ENCODE measurements around the gene GPS1.

The GPS1 gene

DNA sequence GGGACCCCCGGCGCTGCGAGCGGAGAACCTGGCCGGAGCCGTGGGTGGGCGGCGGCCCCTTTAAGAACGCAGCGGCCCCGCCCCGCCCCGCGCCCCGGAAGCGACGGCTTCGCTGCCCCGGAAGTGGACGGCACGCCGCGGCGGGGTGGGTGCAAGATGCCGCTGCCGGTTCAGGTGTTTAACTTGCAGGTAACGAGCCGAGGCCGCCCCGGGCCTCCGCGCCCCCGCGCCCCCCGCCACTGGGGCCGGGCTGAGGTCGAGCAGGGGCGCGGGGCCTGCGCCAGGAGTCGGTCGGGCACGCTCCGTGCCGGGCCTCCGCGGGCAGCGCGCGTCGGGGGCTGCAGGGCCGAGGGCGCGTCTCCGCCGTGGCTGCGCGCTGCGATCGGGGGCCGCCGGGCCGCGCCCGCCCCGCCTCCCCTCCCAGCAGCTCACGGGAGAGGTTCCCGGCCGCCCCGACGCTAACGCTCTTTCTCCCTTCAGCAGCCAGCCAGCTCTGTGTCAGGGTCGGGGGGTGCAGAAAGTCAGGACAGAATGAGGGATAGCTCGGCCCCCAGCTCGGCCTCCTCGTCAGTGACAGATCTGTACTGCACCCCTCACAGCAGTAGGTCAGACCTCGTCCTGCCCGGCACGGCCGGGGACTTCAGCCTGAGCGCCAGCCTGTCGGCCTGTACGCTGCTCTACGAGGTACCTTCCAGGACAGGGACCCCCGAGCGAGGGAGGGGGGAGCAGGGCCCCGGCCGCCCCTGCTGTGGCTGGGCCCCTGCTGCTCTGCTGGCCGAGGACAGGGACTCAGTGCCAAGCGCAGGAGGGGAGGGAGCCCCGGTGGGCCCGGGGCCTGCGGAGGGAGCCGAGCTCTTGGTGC lies at the start of gene GPS1, which contains the start of gene RFNG:
Gene GPS1, plus strand, starts transcription at position 123 of the 862 bp plus-strand sequence. Its CDS starts 34 bp downstream, at position 157.
Gene RFNG, minus strand, starts transcription at position 36 of the 862 bp plus-strand sequence. CDS start 45 bp downstream, outside the sequence.
- DNase-seq (ENCODE audit: low spot score), result peak; percentile 88

DNA sequence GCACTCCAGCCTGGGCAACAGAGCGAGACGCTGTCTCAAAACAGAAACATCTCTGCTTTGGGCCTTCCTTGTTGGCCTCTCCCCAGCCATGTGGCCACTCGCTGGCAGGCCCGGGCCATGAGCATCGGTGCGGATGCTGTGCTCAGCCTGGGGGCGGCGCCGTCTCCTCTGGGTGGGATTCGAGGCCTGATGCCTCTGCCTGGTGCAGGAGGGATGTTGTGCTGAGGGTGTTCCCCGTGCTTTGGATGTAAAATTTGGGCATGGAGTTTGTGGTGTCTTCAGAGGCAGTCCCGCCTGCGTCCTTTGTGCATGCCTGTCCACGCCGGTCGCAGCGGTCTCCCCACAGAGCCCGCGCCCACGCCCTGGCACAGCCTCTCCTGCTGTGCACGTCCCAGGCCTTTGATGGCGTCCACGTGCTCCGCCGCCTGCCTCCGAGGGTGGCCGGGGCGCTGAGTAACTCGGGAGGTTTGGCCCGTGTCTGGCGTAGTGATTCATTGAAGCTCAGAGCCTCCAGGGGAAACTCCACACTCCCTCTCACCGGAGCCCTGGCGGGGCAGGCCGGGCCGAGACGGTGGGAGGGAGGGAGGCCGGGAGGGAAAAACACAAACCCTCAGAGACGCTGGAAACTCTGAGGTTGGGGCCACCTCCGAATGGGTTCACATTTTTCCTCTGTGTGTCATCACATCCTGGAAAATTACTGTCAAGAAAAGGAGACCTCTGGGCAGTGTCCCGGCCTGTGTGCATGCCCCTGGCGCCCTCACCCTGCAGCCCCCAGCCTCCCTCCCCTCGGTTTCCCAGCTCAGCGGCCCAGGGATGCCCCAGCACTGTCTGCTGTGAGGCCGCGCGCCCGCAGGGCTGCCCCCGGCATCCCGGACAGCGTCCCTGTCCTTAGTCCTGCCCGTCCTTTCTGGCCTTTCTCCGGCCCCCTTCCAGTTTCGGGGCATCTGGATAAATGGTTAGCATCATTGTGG lies 48.0 kb upstream of the GPS1 start:
- no peak for DNase-seq (ENCODE audit: low spot score)

DNA sequence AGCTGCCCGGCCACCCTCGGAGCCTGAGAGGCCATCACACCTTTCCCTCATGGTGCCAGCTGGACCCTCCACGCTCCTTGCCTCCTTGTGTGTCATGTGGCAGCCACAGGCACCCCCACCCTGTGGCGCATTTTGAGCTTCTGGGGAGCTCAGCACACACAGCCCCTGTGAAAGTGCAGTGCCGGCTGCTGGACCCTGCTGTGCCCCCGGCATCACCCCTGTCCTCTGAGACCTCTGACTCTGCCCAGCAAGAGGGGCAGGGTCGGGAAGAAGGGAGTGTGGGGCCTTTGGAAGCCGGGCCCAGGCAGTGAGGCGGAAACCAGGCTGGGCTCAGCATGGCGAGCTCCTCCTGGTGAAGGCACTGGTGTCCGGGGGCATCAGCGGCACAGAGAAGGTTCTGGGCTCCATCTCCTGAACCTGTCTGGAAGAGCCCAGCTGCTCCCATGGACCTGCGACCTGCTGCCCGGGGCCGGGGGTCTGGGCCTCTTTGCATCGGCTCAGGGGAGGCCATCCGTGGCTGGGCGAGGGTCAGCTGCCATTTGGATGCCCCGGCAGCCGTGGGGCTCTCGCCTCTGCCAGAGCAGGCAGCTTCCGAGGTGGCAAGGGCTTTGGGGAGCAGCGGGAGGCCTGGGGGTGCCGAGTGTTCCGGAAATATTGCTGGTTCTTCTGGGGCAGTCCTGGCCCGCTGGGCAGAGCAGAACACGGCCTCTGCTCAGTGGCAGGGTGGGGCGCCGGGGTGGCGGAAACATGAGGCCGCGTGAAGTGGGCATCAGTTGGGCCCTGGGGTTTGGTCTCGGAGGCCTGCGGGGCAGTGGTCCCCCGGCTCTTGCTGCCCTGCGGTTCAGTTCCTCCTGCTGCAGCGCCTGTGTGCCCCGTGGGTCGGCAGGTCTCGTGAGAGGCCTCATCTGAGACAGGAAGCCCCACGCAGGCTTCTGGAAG lies 46.9 kb upstream of the GPS1 start:
- DNase-seq (ENCODE audit: low spot score), result no peak

DNA sequence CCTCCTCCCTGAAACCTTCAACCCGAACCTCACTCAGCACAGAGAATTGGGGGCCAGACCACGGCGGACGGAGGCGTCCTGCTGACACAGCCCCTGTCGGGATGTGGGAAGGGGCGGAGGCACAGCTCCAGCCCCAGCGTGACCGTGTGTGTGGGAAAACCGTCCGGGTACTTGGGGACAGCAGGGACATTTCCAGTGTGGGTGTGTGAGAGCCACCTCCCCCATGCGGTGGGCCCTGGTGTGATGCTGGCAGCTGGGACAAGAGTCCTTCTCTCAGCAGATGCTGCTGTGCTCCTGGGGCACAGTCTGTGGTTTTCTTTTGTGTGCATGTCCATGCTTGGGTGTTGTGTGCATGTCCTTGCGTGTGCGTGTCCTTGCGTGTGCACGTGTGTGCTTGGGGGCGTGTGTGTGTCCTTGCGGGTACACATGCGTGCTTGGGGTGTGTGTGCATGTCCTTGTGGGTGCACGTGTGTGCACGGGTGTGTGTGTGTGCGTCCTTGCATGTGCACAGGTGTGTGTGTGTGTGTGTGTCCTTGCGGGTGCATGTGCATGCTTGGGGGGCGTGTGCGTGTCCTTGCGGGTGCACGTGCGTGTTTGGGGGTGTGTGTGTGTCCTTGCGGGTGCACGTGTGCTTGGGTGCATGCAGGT lies 45.9 kb upstream of the GPS1 start:
- no peak for DNase-seq (ENCODE audit: low spot score)

DNA sequence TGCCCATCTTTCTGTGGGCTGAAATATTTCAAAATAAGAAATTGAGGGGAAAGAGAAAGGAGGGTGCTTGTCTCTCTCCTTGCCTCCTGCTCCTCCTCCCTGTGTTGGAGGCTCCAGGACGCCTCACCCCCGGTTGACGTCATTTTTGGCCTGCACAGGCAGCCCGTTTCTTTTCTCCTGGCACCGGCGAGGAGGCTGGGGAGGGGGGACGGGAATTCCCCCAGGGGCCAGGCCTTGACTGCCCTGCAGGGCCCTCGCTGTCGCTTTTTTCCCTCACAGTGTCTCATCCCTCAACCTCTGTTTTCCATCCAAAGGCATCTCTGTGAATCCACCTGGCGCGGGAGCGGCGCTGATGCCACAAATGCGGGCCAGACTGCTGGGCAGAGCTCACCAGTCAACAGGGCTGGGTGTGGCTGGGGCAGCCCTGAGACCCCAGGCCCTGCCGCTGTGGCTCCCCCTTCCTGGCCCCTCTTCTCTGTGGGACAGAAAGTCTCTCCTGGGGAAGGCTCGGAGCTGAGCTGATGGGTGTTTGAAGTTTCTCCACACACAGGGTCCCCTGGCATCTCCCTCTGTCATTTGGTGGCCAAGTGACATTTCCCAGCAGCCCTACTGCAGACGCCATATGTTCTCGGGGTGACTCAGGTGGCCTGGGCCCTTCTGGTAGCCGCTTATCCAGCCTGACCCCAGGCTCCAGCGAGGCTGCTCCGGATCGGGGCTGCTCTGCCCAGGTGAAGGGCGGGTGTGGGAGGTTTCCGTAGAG lies 45.0 kb upstream of the GPS1 start:
- no peak for DNase-seq (ENCODE audit: low spot score)

DNA sequence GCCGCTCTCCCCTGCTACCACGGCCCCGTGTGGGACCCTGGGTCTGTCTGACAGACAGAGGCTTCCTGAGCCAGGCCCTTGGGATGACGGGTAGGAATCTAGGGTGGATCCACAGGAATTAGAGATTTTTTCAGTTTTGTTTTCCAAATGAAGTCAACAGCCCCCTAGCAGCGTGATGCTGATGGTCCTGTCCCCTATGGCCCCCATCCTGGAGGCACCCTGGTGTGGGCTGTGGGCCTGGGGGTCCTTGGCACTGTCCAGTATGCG lies 44.5 kb upstream of the GPS1 start:
- DNase-seq (ENCODE audit: low spot score), result no peak

DNA sequence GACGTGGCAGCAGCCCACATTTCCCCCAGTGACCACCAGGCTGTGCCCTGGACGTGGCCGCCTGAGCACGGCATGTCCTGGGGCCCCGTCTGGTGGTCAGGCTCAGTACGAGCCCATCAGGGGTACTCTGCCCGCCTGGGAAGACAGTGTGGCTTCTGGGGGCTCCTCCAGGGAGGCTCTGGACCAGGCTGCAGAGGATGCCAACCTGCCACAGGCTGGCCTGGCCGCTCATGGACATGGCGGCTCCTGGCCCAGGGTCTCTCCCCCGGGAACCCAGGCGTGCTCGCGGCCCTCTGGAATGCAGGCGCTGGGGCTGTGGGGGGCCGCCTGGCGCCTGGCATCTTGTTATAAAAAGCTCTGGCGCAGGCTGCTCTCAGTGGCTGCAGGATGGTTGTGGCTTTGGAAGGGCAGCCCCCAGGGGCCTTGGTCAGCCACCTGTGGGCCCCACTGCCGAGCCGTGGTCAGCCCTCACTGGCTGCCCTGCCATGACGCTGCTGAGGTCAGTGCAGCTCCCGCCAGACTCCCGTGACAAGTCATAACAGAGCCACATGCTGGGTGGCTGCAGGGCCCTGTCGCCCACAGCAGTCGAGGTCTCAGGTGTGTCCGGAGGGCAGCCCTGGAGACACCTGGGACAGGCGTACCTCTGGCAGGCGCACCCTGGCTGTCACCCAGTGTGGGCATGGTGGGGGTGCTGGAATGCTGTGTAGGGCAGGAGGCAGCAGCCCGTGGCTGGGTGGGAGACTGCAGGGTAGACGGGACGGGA lies 44.0 kb upstream of the GPS1 start:
- no peak for DNase-seq (ENCODE audit: low spot score)

DNA sequence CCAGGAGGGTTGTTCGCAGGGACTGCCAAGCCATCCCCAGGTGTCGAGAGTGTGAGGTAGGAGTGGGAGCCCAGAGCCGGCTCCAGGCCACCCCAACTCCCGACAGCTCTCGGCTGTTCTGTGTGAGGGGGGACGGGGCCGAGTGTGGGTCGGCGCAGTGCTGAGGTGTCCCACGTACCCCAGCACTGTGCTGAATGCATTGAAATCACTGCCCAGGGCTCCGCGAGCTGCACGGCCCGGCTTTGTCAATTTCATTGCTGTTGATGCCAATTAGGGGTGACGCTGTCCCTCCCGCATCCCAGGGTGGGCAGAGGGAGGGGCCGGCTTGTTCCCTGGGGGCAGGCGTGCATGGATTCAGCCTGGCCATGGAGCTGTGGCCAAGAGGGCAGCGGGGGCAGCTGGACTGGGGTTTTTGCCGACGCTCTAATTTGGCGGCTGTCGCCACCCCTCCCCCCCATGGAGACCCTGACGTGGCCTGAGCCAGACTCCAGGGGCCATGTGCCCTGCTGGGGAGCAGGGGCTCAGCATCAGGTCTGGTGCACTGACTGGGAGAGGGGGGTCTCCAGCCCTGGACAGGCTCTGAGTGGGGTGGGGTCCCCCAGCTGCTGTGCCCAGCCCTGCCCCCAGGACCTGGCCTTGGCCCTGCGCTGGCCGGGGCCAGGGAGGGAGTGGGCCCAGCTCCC lies 43.3 kb upstream of the GPS1 start:
- no peak for DNase-seq (ENCODE audit: low spot score)

DNA sequence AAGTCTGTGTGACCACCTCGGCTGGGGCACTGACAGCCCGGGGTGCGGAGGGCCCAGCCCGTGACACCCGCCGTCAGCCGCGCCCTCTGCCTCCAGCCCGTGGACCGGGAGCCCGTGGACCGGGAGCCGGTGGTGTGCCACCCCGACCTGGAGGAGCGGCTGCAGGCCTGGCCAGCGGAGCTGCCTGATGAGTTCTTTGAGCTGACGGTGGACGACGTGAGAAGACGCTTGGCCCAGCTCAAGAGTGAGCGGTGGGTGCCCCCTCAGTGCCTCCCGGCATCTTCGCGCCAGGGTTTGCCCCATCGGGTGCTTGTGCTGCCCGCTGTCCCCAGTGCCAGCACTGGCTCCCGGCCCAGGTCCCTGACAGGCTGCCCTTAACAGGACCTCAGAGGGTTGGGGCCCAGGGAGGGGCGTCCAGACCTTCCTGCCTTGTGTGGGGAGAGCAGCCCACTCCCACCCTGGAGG lies 42.7 kb upstream of the GPS1 start:
- DNase-seq (ENCODE audit: low spot score), result no peak

DNA sequence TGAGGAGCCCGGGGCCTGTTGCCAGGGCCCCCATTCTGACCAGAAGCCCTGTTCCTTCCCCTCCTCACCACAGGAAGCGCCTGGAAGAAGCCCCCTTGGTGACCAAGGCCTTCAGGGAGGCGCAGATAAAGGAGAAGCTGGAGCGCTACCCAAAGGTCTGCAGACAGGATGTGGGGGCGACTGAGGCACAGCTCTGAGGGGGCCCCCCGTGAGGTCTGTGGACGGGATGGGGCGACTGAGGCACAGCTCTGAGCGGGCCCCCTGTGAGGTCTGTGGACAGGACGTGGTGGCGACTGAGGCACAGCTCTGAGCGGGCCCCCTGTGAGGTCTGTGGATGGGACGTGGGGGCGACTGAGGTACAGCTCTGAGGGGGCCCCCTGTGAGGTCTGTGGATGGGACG lies 42.3 kb upstream of the GPS1 start:
- no peak for DNase-seq (ENCODE audit: low spot score)

DNA sequence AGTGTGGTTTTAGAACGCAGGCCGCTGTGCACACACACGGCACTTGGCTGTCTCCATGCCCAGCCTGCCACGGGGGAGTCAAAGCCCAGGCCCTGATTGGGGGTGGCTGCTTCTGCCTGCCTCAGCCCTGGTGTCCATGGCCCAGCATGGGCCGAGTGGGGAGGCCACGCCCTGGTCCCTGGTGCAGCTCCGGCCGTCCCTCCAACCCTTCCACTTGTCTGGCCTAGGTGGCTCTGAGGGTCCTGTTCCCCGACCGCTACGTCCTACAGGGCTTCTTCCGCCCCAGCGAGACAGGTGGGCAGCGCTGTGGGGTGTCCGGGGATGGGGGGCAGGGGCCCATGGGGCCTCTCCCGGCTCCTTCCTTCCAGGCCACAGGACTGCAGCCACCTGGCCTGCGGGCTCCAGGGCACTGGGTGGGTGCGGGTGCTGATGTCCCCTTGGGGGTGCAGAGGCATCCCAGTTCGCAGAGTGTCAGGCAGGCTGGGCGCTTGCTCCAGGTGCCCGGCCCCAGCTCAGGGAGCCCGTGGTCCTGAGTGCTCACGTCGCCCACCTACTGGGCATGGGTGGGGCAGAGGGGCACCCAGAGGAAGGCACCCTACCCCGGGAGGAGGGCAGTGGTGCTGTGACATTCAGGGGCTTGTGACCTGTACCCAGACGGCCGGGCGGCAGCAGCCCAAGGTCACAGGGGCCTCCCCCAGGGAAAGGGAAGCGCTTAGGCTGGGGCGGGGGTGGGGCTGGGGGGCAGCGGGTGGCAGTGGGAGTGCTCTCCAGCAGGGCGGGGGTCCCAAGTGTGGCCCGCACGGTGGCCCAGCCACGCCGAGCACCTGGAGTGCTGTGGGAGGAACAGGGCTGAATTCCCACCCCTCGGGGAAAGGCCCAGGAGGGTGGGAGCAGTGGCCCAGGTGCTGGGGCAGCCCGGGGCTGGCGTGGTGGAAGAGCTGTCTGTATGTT lies 40.8 kb upstream of the GPS1 start:
- DNase-seq (ENCODE audit: low spot score), result no peak

DNA sequence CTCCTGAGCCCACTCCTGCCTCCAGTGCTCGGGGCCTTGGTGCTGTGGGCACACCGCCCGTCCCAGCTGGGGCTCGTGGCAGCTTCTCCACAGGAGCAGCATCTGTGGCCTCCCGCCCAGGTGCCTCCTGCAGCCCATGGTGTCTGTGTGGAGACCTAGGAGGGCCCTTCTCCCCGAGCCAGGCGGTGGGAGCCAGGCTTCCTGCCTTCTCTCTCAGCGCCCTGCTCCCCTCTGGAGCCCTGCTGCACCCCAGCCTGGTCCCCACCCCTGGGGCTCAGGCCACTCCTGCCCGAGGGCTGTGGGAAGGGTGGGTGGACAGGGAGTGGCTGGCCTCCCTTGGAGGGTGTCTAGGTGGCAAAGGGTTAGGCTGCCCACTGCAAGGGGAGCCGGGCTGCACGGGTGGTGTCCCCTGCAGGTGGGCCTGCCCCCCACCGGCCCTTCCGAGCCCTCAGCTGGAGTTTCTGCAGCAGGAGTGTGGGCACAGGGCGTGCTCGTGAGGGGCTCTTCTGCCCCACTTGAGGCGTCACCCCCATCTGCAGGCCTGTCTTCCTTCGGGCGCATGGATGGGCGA lies 40.0 kb upstream of the GPS1 start:
- no peak for DNase-seq (ENCODE audit: low spot score)

DNA sequence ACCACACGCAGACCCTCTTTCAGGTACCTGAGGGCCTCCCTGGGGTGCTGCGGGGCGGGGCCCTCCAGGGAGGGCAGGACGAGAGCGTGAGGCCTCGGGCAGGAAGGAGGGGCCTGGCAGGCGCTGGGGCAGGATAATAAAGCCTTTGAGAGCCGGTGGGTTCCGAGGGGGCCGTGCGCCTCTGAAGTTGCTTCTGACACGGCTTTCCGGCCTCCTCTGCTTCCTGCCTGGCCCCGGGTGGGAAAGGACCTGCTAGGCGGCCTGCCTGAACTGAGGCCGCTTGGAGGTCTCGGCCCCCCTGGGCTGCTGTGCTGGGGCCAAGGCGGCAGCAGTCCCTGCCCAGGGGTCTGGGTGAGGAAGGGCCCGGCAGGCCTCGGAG lies 39.4 kb upstream of the GPS1 start:
- no peak for DNase-seq (ENCODE audit: low spot score)

DNA sequence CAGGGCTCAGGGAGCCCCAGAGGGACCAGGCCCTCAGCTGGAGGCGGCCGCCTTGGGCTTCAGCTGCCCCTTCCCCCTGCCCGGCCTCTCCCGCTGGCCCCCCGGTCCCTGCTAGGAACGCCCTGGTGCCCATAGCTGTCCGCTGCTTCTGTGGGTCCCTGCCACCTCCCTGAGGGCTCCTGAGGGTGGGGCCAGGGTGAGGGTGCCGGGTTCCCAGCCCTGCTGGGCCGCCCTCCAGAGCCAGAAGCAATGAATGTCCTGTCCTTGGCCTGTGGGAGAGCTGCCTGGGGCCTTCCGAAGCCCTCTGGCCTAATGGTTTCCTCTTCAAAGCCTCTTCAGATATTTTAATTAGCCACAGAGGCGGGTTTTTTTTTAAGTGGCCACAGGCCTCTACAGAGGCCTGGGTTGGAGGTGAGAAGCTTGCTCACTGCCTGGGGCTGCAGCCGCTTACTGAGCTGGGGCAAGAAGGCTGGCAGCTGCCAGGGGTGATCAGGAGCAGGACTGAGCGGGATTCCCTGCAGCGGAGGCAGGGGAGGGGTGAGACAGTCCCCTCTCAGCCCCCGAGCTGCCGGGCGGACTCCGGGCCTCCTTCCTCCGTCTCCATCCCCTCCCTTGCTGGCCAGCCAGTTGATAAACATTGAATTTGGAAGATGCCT lies 38.9 kb upstream of the GPS1 start:
- DNase-seq (ENCODE audit: low spot score), result no peak

DNA sequence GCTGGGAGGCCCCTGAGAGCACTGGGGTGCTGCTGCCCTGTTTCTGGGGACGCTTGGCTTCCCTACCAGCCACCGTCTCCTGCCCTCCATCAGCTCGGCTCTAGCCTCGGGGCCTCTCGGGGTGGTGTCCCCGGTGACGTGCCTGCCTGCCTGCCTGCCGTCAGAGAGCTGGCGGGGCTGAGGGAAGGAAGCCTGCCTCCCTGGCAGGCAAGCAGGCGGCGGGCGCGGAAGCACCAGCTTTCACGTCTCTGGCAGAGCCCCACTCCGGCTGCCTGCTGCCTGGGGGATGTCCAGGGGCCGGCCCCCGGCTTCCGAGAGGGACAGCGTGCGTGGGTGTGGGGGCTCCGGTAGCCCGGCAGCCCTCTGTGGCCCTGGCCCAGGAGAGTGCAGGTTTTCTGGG lies 38.4 kb upstream of the GPS1 start:
- DNase-seq (ENCODE audit: low spot score), result no peak

DNA sequence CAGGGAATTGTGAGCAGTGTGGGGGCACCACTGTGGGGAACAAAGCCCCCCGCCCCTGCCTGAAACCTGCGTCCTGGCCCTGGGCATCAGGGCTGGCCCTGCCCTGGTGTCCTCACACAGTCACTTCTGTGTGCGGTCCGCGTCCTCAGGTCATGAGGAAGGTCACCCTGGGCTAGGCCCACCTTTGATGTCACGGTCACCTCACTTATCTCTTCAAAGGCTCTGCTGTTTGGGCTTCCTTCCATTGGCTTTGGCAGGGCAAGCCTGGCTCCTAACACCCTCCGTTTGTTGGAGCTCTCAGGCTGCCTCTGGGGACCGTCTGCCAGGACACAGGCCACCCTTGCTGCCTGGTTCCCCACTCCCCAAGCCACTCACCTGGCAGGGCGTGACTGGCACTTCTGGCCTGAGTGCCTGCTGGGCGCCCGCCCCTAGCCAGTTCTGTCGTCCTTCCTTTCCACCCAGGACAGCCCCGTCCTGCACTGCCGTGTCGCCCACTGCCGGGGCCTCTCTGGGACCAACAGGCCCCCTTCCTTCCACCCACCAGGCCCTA lies 37.9 kb upstream of the GPS1 start:
- DNase-seq (ENCODE audit: low spot score), result no peak

DNA sequence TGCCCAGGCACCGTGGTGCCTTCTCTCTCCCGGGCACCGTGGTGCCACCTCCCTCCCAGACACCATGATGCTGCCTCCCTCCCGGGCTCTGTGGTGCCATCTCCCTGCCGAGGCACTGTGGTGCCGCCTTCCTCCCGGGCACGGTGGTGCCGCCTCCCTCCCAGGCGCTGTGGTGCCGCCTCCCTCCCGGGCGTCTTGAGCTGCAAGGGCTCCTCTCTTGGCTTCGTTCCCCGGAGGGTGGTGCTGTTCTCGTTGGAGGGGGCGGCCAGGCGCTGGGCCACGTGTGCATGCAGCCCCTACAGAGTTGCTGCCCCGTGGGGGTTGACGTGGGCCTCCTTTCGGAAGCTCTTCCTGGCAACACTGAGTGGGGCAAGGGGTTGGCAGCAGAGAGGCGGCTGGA lies 37.3 kb upstream of the GPS1 start:
- DNase-seq (ENCODE audit: low spot score), result no peak

Data from ecto neural progenitor cell (in vitro differentiated cells).